SU-DHL-6 (cell line): ENCODE results near the gene HTR3C.

ENCODE experiments used
- CTCF ChIP-seq: fragments of 200-600 bp; sonication (generic); IDR thresholded peaks from one replicate; pipeline ENCODE4 v1.5.1; 2017; ENCODE audit warnings: antibody characterized with exemption, mild to moderate bottlenecking, low read length, moderate library complexity; ENCODE audit not compliant: insufficient read depth, poor library complexity, severe bottlenecking
- EZH2phosphoT487 ChIP-seq: fragments of 200-600 bp; sonication (generic), shearing (Covaris generic); conservative IDR thresholded peaks from 2 replicates; pipeline ENCODE4 v1.6.1; 2018; ENCODE audit warnings: mild to moderate bottlenecking, antibody characterized with exemption, low read length, moderate library complexity, mixed read lengths

- no peak for TF ChIP-seq CTCF
- no peak for TF ChIP-seq EZH2phosphoT487
Measured at GRCh38 chr3:184029443-184029842, 23.4 kb upstream of the HTR3C start.
